H9 (cell line): ENCODE data around the gene TMEM121. TPM values are rescaled to one million over a fixed set of nuclear protein-coding genes. Genes with fewer than 3 reads are reported as not detected.

Experiments used
- DNase-seq: peaks from one replicate; pipeline ENCODE4 v3.0.0-alpha.2; 2017
- H2AFZ ChIP-seq: one replicate; pipeline ENCODE4 v1.6.1; 2013; ENCODE audit warnings: mild to moderate bottlenecking, low read length, control low read depth, moderate library complexity
- H2AK5ac ChIP-seq: 2 replicates; pipeline ENCODE4 v1.6.1; 2013; ENCODE audit warnings: low read length, control low read depth, mixed read lengths; ENCODE audit not compliant: insufficient read length
- H2BK120ac ChIP-seq: one replicate; pipeline ENCODE4 v1.6.1; 2013; ENCODE audit warnings: low read depth, mild to moderate bottlenecking, low read length, control low read depth, inconsistent platforms; ENCODE audit not compliant: poor library complexity, severe bottlenecking
- H2BK12ac ChIP-seq: 2 replicates; pipeline ENCODE4 v1.6.1; 2013; ENCODE audit warnings: low read length, control low read depth, mixed read lengths, low read depth; ENCODE audit not compliant: insufficient read length
- H2BK15ac ChIP-seq: 2 replicates; pipeline ENCODE4 v1.6.1; 2013; ENCODE audit warnings: low read depth, low read length, control low read depth
- H2BK20ac ChIP-seq: one replicate; pipeline ENCODE4 v1.6.1; 2013; ENCODE audit warnings: low read depth, mild to moderate bottlenecking, low read length, control low read depth, inconsistent platforms; ENCODE audit not compliant: poor library complexity, severe bottlenecking
- H2BK5ac ChIP-seq: 2 replicates; pipeline ENCODE4 v1.6.1; 2013; ENCODE audit warnings: low read length, control low read depth, mixed read lengths; ENCODE audit not compliant: insufficient read length
- H3K14ac ChIP-seq: 2 replicates; pipeline ENCODE4 v1.6.1; 2013; ENCODE audit warnings: low read length, control low read depth; ENCODE audit not compliant: insufficient read depth
- H3K18ac ChIP-seq: 2 replicates; pipeline ENCODE4 v1.6.1; 2013; ENCODE audit warnings: low read depth, mild to moderate bottlenecking, mixed read lengths, low read length, control low read depth; ENCODE audit not compliant: insufficient read length
- H3K23ac ChIP-seq: 2 replicates; pipeline ENCODE4 v1.6.1; 2013; ENCODE audit warnings: low read length, control low read depth, mixed read lengths, low read depth; ENCODE audit not compliant: insufficient read length
- H3K23me2 ChIP-seq: 2 replicates; pipeline ENCODE4 v1.6.1; 2013; ENCODE audit warnings: low read depth, mild to moderate bottlenecking, mixed read lengths, low read length, control low read depth; ENCODE audit not compliant: insufficient read length, poor library complexity, severe bottlenecking
- H3K27ac ChIP-seq: 2 replicates; pipeline ENCODE4 v1.5.1; 2013; ENCODE audit warnings: low read length, control low read depth, mixed read lengths, low read depth; ENCODE audit not compliant: insufficient read length
- H3K27me3 ChIP-seq: 2 replicates; pipeline ENCODE4 v1.6.1; 2013; ENCODE audit warnings: low read length, control low read depth, inconsistent platforms; ENCODE audit not compliant: insufficient read depth
- H3K4ac ChIP-seq: 2 replicates; pipeline ENCODE4 v1.6.1; 2013; ENCODE audit warnings: low read depth, mild to moderate bottlenecking, control low read depth, inconsistent platforms, low read length, moderate library complexity
- H3K4me1 ChIP-seq: 2 replicates; pipeline ENCODE4 v1.6.1; 2013; ENCODE audit warnings: low read length, control low read depth, inconsistent platforms; ENCODE audit not compliant: insufficient read depth
- H3K4me2 ChIP-seq: 2 replicates; pipeline ENCODE4 v1.6.1; 2013; ENCODE audit warnings: low read length, control low read depth, mixed read lengths; ENCODE audit not compliant: insufficient read length, insufficient read depth
- H3K56ac ChIP-seq: 2 replicates; pipeline ENCODE4 v1.6.1; 2013; ENCODE audit warnings: low read depth, mild to moderate bottlenecking, mixed read lengths, low read length, control low read depth; ENCODE audit not compliant: insufficient read length
- H3K79me1 ChIP-seq: 2 replicates; pipeline ENCODE4 v1.6.1; 2013; ENCODE audit warnings: low read depth, mild to moderate bottlenecking, moderate library complexity, low read length, control low read depth, inconsistent platforms; ENCODE audit not compliant: insufficient read depth, poor library complexity, severe bottlenecking
- H3K79me2 ChIP-seq: 2 replicates; pipeline ENCODE4 v1.6.1; 2013; ENCODE audit warnings: low read length, control low read depth, inconsistent platforms; ENCODE audit not compliant: insufficient read depth
- H3K9ac ChIP-seq: 2 replicates; pipeline ENCODE4 v1.6.1; 2013; ENCODE audit warnings: low read length, control low read depth, mixed read lengths; ENCODE audit not compliant: insufficient read length; ENCODE audit errors: extremely low read depth
- H3K9me3 ChIP-seq: one replicate; pipeline ENCODE4 v1.6.1; 2013; ENCODE audit warnings: low read depth, low read length, inconsistent platforms; ENCODE audit not compliant: control insufficient read depth
- H3T11ph ChIP-seq: one replicate; pipeline ENCODE4 v1.6.1; 2013; ENCODE audit warnings: mild to moderate bottlenecking, low read length, control low read depth, inconsistent platforms
- H4K20me1 ChIP-seq: one replicate; pipeline ENCODE4 v1.6.1; 2013; ENCODE audit not compliant: control insufficient read depth, insufficient read length, insufficient read depth
- H4K5ac ChIP-seq: 2 replicates; pipeline ENCODE4 v1.6.1; 2013; ENCODE audit warnings: low read depth, mild to moderate bottlenecking, mixed read lengths, low read length, control low read depth; ENCODE audit not compliant: insufficient read length
- H4K8ac ChIP-seq: replicated peaks from 2 replicates; pipeline ENCODE4 v1.6.1; 2013; ENCODE audit warnings: low read length, control low read depth, mixed read lengths, low read depth; ENCODE audit not compliant: insufficient read length
- H4K91ac ChIP-seq: 2 replicates; pipeline ENCODE4 v1.6.1; 2013; ENCODE audit warnings: low read depth, mild to moderate bottlenecking, moderate library complexity, mixed read lengths, low read length, control low read depth; ENCODE audit not compliant: insufficient read length
- H3K27ac Mint-ChIP-seq, 3 experiments: 2 replicates in 2 of 3; 3 replicates in 1 of 3; pipeline ENCODE4 v1.8.0; 2020 to 2021; ENCODE audit warnings: mixed read lengths in 3 of 3, mild to moderate bottlenecking in 1 of 3, moderate library complexity in 1 of 3
- H3K27me3 Mint-ChIP-seq: 2 replicates; pipeline ENCODE4 v1.8.0; 2021; ENCODE audit warnings: low read depth, mild to moderate bottlenecking, moderate library complexity, mixed read lengths
- H3K36me3 Mint-ChIP-seq, 3 experiments: 2 replicates in 2 of 3; 3 replicates in 1 of 3; pipeline ENCODE4 v1.8.0; 2020 to 2021; ENCODE audit warnings: low read depth in 3 of 3, mixed read lengths in 3 of 3; ENCODE audit not compliant: insufficient read depth in 1 of 3
- H3K4me1 Mint-ChIP-seq, 2 experiments: 2 replicates each; pipeline ENCODE4 v1.8.0; 2020; ENCODE audit warnings: mixed read lengths in 2 of 2
- H3K4me3 Mint-ChIP-seq, 2 experiments: 2 replicates in 1 of 2; 3 replicates in 1 of 2; pipeline ENCODE4 v1.8.0; 2020 to 2021; ENCODE audit warnings: mild to moderate bottlenecking in 2 of 2, mixed read lengths in 2 of 2, moderate library complexity in 1 of 2
- H3K9me3 Mint-ChIP-seq, 2 experiments: 2 replicates in 1 of 2; 3 replicates in 1 of 2; pipeline ENCODE4 v1.8.0; 2020; ENCODE audit warnings: mild to moderate bottlenecking in 2 of 2, mixed read lengths in 2 of 2, moderate library complexity in 1 of 2
- CTCF ChIP-seq: fragments of 200-600 bp; sonication (generic); conservative IDR thresholded peaks from 3 replicates; pipeline ENCODE4 v1.8.0; 2021; ENCODE audit warnings: antibody characterized with exemption, mild to moderate bottlenecking
- WGBS: extraction: QIAGEN DNeasy Blood & Tissue Kit; methylation state at CpG from one replicate; pipeline ENCODE4 v1.1.7; 2013; ENCODE audit warnings: missing lambda C conversion rate, low lambda C conversion rate, mixed read lengths; ENCODE audit not compliant: insufficient read length; ENCODE audit errors: extremely low coverage; 5-methylcytosine and 5-hydroxymethylcytosine counted together
- total RNA-seq: library from RNA; stranded (reverse); gene quantifications from 2 replicates; pipeline ENCODE4 v1.2.1, GENCODE V29; 2021

TMEM121 gene
- total RNA-seq, 1 experiment from 2014 or later: 2.6 TPM

GRCh38 chr14:105477660-105478397, 48.6 kb upstream of the TMEM121 start:
- H3K9me3 ChIP-seq: no peaks in the 10 kb centered on the region
- no peak overlapping the region for H3K4ac ChIP-seq
- Mint-ChIP-seq H3K27ac (no peak overlapping the region), H3K9me3 (peaks cover 0 to 3% of the 10 kb centered on the region in 2 experiments; a peak in 1 of 5 replicates), H3K27me3 (peaks cover 69% of the 10 kb centered on the region), H3K4me1 (peaks cover 11 to 36% of the 10 kb centered on the region in 2 experiments), H3K36me3 (no peaks in the 10 kb centered on the region), H3K4me3 (no peak overlapping the region)
- H2AFZ ChIP-seq: no peak overlapping the region
- H2AK5ac ChIP-seq: no peak overlapping the region
- no peak overlapping the region for H2BK120ac ChIP-seq
- no peak overlapping the region for H3K18ac ChIP-seq
- peaks cover 12% of the 10 kb centered on the region for H3K23me2 ChIP-seq
- no peak for TF ChIP-seq CTCF
- H3T11ph ChIP-seq: no peak overlapping the region
- no peak overlapping the region for H4K8ac ChIP-seq
- H3K14ac ChIP-seq: no peak overlapping the region
- no peak overlapping the region for H4K5ac ChIP-seq
- H3K4me2 ChIP-seq: no peak overlapping the region
- H3K27ac ChIP-seq: no peak overlapping the region
- no CpG with 5 or more reads among the region's 56 CpGs for whole genome bisulfite sequencing
- H2BK5ac ChIP-seq: no peak overlapping the region
- H4K91ac ChIP-seq: no peak overlapping the region
- no peak for DNase-seq
- no peak overlapping the region for H3K23ac ChIP-seq
- H3K56ac ChIP-seq: no peak overlapping the region
- no peak overlapping the region for H2BK15ac ChIP-seq
- no peak overlapping the region for H3K9ac ChIP-seq
- H4K20me1 ChIP-seq: no peaks in the 10 kb centered on the region
- H3K79me2 ChIP-seq: no peaks in the 10 kb centered on the region
- no peak overlapping the region for H2BK12ac ChIP-seq
- H3K79me1 ChIP-seq: no peaks in the 10 kb centered on the region
- no peak overlapping the region for H2BK20ac ChIP-seq
- H3K4me1 ChIP-seq: no peaks in the 10 kb centered on the region; the same call in 1 of the 2 replicates
- H3K27me3 ChIP-seq: peaks cover 36% of the 10 kb centered on the region
